GM19239 (cell line): ENCODE results near the gene CD244.
A peak's percentile ranks its signal among the peaks of the same experiment; 100 is the strongest.

Experiments used
- DNase-seq: peaks from one replicate; pipeline ENCODE4 v3.0.0; 2011; ENCODE audit warnings: low spot score; ENCODE audit not compliant: insufficient read length
- FAIRE-seq: peaks from 2 replicates; lab custom pipeline; 2011; peaks lifted over from hg19 to GRCh38; lab: Jason Lieb, UNC

CD244 gene

GRCh38 chr1:160819186-160819585 lies 43.5 kb downstream of the CD244 start:
- no peak for DNase-seq
- FAIRE-seq: no peak

- FAIRE-seq (no peak), DNase-seq (no peak)
These were observed 44.3 kb downstream of the CD244 start for GRCh38 chr1:160818207-160818937.

GRCh38 chr1:160814856-160815255 lies 47.8 kb downstream of the CD244 start:
- FAIRE-seq (no peak), DNase-seq (no peak)

- no peak for FAIRE-seq
- no peak for DNase-seq
These were observed 48.4 kb downstream of the CD244 start for GRCh38 chr1:160814316-160814715.

DNA sequence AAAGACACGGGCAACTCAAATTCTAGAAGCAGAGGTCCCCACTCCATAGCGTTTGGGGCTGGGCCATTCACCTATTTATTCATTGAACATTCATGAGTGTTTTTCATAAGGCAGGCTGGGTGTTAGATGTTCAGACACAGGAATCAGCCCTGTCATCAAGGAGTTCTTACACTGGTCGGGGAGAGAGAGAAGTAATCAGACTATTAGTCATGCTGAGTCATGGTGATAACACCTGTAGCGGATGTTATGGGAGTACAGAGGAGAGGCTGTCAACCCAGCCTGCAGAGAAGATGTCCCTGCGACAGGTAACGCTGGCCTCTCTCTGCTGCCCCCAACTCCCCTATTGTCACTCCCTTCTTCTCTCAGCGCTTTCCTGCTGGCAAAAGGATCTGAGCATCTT lies 49.5 kb downstream of the CD244 start:
- DNase-seq: no peak
- peak; percentile 33 for FAIRE-seq

DNA sequence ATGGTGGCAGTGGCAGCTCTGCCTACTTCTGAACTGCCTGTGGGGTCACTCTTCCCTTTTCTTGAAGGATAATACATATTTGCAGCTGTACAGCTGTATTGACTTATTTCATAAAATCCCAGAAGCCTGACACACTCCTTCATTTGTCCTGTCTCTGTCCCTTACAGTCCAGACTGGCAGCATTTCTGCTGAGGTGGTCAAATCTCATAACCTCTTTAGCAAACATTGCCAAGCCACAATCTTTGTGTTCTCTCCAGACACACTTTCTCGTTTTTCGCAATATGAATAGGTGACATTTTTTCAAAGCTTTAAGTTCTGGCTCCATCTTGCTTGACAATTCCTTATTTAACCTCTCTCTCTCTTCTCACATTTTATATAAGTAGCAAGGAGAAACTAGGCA lies 51.5 kb downstream of the CD244 start:
- FAIRE-seq (no peak), DNase-seq (no peak)

- FAIRE-seq: peak; percentile 42
- no peak for DNase-seq
These were observed 52.2 kb downstream of the CD244 start for GRCh38 chr1:160810486-160810885.

DNA sequence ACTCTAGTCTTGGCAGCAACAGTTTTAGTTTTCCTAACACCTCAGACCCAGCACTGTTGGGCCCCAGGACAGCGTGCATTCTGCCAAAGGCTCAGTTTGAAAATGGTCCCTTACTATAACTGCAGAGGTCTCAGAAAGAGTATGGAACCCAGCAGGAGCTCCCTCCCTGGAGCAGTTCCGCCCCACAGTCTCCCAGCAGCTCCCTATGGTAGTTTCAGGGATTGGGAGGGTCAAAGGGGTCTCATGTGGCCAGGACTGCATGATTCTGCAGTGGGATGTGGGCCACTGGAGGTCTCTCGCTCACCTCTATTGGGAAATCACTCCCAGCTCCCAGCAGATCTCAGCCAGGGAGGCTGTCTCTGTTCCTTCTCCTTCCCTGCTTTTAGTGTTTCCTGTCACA lies 54.4 kb downstream of the CD244 start:
- FAIRE-seq (no peak), DNase-seq (no peak)

DNA sequence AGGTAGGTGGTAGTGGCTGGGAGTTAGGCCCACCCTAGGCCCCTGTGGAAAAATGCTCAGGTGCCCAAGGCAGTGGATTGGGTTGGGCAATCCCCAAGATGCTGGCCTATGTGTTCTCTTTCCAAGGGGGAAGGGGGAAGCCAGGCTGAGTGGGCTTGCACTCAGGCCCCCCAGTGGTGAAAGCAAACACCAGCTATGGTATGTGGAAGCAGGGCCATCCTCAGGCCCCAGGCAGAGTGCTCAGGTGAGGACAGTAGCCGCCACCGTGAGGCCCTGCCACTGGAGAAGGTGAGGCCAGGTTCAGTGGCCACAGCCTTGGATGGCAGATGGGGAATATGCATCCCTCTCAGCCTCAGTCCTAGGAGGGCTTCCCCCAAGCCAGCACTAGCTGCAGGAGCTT lies 54.9 kb downstream of the CD244 start:
- DNase-seq (no peak), FAIRE-seq (no peak)

GRCh38 chr1:160807247-160807646 lies 55.4 kb downstream of the CD244 start:
- FAIRE-seq: no peak
- DNase-seq: no peak

- no peak for DNase-seq
- no peak for FAIRE-seq
These were observed 55.9 kb downstream of the CD244 start for GRCh38 chr1:160806784-160807183.

GRCh38 chr1:160806109-160806665 lies 56.5 kb downstream of the CD244 start:
- FAIRE-seq (peak; percentile 28), DNase-seq (no peak)

DNA sequence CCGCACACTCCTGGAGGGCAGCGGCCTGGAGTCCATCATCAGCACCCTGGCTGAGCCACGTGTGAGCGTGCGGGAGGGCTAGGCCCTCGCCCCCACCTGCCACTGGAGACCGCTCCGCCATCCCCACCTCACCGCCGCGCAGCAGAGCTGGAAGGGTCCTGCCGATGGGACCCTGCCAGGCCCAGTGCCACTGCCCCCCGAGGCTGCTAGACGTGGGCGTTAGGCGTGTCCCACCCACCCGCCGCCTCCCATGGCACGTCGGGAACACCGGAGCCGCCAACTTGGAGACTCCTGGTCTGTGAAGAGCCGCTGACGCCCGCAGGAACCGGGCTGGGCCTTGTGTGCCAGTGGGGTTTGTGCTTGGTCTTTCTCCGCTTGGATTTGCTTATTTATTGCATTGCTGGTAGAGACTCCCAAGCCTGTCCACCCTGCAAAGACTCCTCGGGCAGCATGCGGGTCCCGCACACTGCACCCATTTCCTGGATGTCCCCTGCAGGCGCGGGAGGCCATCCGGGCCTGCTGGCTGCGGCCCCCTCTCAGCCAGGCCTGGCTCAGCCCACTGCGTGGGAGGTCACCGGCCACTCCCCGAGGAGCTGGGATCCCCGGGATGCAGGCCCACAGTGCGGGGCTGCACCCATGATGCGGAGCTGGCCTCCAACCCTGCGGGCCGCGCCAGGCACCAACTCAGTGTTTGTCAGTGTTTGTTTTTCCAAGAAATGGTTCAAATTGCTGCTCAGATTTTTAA lies 60.7 kb downstream of the CD244 start:
- DNase-seq (no peak), FAIRE-seq (no peak)

- FAIRE-seq (peak; percentile 64), DNase-seq (no peak)
These were observed 61.9 kb downstream of the CD244 start for GRCh38 chr1:160800645-160801408.

DNA sequence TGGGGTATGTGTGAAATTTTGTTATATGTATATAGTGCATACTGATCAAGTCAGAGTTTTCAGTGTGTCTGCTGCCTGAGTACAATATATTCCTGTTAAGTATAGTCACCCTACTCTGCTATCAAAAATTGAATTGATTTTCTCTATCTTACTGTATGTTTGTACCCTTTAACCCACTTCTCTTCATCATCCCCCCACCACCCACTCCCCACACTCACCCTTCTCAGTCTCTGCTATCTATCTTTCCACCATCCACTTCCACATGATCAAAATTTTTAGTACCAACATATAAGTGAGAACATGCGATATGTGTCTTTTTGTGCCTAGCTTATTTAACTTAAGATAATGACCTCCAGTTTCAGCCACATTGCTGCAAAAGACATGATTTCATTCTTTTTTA lies 62.5 kb downstream of the CD244 start:
- FAIRE-seq: peak; percentile 18
- no peak for DNase-seq

GRCh38 chr1:160799641-160800040 lies 63.0 kb downstream of the CD244 start:
- FAIRE-seq (peak; percentile 76), DNase-seq (no peak)

DNA sequence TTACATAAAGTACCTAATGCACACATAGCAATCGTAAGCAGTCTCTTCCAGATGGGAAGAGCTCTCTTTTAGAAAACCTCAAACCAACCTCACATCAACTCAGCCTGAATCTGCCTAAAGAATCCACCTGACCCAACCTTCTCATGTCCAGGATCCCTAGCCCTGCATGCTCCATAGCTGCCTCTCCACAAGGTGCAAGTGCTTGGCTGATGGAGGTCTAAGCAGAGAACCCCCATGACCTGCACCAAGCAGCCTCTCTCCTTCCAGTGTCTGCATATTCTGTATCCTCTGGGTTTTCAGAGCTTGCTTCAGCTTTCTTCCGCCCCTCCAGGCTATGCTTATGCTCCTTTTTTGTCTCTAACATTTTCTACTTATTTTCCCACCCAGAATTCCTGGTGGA lies 64.2 kb downstream of the CD244 start:
- no peak for DNase-seq

GRCh38 chr1:160797861-160798273 lies 64.8 kb downstream of the CD244 start:
- FAIRE-seq (no peak), DNase-seq (no peak)

More for the DNA sequence above, 64.2 kb downstream of the CD244 start:
- FAIRE-seq: peak; percentile 23

DNA sequence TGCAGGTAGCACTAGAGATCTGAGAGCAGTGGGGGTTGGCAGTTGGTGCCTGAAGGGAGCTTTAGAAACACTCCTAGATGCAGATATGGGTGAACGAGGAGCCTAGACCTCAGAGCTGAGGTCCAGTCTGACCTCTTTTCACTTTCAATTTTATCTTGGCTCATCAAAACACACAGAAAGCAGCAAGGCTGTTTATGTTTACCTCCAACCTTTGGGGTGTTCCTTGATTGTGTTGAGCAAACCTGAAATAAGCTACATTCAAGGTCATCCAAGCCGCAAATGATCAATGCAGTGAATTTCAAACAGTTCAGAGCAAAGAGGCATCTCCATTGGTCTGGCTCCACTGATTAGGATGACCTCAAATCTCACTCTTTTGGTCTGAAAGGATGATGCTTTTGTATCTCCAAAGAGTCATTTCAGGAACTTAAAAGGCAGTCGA lies 65.4 kb downstream of the CD244 start:
- DNase-seq: no peak
- FAIRE-seq: peak; percentile 95

- peak; percentile 100 for FAIRE-seq
- DNase-seq: peak; percentile 69
These were observed 66.7 kb downstream of the CD244 start, which contains the start of gene LY9 for GRCh38 chr1:160795951-160796383. TSS of gene LY9 (plus strand) at chr1:160796174. CDS start at chr1:160796188, 14 bp downstream.
